ENCODE measurements around the gene TMEM62.
"Not testable (repeated sequence)": the region's sequence is repeated elsewhere in the genome, so short reads cannot be mapped to it uniquely, and the experiment has no call there.

DNA sequence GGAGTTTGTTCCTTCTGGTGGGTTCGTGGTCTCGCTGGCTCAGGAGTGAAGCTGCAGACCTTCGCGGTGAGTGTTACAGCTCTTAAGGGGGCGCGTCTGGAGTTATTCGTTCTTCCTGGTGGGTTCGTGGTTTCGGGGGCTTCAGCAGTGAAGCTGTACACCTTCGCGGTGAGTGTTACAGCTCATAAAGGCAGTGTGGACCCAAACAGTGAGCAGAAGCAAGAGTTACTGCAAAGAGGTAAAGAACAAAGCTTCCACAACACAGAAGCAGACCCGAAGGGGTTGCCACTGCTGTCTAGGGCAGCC, 92.5 kb downstream of the TMEM62 start:
- TF ChIP-seq POLR2A, POLR2AphosphoS5, TAF1 (IDR thresholded peaks at IDR 0.05; ENCODE audit: low read depth, low read length): not testable (repeated sequence)
